CD4-positive, alpha-beta T cell treated with Interferon alpha-2 for 1 hour (primary cell): ENCODE measurements around the gene PHYKPL.

Experiments
- DNase-seq, 2 donors: peaks; one replicate each; pipeline ENCODE4 v3.0.0-alpha.2; 2020 to 2022

PHYKPL gene

DNA sequence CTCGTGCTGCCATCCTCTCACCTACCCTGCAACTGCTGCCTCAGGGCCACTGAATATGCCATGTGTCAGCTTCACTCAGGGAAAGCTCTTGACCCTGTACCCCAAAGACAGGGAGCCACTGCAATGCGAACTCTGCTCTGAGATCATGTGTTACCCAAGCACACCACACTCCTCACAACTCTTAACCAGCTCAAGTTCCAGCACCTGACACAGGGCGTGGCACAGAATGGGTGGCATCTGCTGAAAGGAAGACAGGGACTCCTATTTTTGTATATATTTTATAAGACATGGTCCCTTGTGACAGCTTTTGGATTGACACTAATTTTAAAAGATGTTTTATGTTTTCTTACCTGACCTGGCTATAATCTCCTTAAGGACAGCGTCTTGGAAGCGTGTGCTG, 10.7 kb downstream of the PHYKPL start:
- no peak for DNase-seq

DNA sequence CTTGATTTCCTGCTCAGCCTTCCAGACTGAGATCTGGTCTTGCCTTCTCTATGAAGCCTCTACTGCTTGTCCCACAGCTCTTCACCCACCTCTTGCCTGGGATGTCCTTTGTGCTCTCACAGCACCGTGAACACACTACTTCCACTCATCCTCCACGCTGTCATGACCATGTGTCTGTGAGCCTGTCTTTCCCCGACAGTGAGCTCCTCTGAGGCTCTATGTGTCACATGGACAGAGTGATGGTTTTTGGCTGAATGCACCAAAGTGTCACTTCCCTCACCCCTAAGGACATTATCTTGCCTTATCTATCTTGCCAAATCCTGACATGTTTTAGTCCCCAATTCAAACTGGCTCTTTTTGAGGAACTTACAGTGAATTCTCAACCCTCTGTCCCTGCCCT, 11.3 kb downstream of the PHYKPL start:
- no peak for DNase-seq

DNA sequence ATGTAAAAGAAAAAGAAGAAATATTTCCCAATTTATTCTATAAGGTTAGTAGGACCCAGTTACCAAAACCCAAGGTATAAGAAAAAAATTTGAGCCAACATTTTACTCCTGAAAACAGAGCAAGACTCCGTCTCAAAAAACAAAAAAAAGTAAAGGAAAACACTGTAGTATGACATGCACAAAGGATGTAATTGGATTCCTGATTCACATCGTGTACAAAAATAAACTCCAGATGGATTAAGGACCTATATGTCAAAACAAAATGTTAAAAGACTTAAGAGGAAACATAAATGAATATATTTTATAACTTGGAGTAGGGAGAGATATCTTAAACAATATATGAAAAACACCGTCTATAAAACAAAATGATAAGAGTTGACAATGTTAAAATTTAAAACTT, 13.8 kb downstream of the PHYKPL start:
- no peak for DNase-seq

DNA sequence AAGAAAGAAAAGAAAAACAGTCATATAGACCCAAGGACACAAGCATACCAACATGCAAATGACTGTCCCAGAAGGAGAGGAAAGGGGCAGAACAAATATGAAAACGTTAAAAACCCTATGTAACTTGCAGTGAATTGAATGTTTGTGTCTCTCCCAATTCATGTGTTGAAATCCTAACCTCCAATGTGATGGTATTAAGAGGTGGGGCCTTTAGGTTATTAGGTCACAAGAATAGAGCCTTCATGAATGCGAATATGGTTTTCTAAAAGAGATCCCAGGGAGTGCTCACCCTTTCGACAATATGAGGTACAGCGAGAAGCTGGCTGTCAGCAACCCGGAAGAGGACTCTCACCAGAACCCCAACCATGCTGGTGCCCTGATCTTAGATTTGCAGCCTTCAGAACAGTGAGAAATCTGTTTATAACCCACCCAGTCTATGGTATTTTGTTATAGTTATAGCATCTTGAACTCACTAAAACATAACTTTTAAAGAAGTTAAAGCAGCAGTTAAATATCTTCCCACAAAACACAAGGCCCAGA, 14.3 kb downstream of the PHYKPL start:
- no peak for DNase-seq

DNA sequence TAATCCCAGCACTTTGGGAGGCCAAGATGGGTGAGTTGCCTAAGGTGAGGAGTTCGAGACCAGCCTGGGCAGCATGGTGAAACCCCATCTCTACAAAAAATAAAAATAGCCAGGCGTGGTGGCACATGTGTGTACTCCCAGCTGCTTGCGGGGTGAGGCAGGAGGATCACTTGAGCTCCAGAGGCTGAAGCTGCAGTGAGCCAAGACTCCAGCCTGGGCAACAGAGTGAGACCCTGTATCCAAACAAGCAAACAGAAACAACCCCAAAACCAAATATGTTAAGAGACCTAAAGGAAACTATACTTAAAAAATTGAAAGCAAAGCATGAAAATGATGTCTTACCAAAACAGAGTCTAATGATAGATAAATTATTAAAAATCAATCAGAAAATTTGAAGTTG, 15.8 kb downstream of the PHYKPL start:
- no peak for DNase-seq

DNA sequence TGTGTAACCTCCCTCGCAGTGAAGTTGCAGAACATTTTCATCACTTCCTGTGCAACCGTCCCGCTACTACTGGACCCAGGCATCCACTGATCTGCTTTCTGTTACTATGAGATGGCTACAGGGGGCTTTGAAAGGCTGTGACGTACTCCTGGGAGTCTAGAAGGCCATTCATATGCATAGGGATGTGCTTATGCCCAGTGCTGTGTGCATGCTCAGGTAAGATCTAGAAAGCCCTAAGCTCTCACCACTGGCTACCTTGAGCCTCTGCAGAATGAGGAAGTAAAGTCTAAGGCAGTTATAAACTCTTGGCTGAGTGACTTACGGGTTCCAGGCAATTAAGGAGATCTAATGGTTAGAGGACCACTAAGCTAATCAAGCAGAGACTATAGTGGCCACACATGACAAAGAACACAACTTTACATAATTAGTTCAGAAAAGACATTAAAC, 16.5 kb downstream of the PHYKPL start:
- no peak for DNase-seq

DNA sequence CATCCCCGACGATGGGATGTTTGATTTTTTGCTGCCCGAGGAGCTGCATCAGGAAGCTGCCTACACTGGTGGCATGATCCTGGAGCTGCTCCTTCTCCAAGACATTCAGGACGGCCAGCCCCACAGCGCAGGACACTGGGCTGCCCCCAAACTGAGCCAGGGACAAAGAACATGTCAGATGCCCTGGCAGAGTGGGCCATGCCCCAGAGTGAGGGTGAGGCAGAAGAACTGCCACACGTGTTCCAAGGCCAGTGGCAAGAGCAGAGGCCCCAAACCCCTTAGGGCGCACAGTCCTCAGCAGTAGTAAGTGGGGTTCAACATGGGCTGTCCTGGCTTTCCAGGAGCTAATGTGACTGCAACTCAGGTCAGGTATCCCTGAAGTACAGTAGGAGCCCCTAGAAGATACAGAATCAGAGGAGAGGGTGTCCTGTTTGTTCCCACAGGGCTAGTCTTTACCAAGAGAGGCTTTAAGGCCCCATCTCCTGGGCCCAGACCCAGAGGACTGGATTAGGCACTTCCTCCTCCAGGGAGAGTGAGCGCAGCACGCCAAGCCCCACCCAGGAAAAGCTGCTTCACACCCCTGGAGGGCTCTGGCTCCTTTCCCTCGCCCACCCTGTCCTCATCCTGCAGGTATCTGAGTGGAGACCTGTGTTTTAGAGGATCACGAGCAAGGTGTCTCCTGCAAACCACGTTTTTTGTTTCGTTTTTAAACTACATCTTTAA, 17.2 kb downstream of the PHYKPL start:
- no peak for DNase-seq

DNA sequence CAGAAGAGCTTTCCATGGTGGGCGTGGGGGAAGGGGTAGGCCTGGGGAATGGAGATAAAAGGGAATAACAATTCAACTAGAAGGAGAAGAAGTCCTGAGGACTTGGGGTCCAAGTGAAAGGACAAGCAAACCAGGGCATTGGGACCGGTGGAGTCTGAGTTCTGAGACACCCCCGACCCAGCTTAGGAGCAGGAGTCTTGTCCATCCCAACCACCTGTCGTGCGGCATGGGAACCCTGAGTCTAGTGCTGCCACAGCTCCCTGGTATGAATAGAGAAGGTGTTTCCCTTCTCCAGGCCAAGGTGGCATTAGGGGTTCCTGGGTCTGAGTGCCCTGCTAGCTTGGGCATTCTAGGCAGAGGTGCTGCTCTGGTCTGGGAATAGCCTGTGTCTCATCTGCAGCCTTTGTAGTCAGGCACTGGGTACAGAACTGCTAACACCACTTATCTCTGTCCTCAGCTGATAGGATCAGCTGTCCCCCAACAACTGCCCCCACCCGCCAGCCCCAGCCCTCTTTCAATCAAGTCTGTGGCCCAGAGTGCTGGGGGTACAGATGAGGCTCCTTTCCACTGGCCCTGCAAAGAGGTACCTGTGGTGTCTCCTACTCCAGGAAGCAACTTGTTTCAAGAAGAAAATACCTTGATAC, 18.3 kb downstream of the PHYKPL start:
- DNase-seq, result no peak

DNA sequence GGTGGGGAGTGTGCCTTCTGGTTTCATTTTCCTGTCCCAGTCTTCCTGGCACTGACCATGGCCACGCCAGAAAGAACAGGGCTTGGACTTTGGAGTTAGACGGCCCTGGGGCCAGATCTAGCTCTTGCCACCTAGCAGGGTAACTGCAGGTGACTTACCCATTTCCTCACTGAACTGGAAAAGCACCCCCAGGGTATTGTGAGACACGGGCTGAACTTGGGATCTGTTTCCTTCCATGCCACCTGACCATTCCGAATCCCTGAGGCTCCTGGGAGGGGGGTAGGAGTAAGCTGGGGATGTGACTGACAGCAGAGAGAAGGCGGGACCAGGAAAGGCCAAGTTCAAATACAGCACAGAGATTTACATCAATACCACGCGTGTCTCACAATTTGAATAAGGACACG, 18.9 kb downstream of the PHYKPL start:
- no peak for DNase-seq

DNA sequence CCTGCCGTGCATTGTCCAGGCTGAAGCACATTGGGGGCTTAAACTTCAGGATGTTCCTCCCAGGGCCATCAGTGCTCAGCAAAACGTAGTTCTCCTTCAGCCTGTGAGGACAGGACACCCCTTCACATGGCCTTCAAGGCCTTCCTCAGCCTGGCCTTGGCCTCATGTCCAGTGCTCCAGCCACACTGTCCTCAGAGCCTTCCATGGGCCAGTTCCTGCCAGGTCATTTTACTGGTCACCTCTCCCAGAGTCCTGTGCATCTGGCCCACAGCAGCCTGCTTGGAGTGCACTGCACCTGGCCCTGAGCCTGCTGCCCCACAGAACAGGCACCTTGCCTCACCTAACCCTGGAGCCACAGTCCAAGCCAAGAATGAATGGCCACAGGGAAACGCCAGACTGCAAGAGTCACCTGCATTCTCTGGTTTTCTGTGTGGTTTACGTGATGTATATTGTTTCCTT, 19.6 kb downstream of the PHYKPL start:
- no peak for DNase-seq

DNA sequence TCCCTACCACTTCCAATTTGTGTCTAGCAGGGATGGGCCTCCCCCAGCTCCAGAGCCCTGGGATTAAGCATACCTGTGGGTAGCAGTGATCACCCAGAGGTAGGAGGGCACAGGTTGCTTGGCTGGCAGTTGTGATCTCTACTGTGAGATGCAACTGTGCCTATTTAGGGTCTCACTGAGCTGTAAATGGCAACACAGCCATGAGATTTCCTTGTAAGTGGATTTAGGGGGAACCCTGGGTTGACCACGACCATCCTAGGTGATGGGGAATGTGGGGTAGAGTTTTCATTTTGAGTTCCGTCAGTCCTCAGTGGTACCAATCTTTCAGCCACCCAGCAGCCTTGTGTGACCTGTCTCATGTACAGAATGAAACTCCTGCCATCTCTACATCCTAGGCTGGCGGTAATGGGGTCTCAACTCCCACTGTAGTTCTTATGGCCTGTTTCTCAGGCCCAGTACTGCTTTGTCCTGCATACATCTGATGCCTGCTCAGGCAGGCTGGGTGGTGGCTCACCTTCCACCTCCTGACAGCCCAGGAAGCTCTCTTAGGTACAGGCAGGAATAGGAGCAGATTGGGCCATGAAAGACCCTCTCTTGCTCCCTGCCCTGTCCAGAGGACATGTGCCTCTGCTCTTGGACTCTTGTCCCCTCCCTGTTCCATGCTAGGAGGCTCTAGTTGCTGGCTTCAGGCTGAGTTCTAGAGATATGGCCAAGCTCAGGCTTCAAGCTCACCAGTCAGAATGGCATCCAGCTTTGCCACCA, 20.2 kb downstream of the PHYKPL start:
- no peak for DNase-seq

DNA sequence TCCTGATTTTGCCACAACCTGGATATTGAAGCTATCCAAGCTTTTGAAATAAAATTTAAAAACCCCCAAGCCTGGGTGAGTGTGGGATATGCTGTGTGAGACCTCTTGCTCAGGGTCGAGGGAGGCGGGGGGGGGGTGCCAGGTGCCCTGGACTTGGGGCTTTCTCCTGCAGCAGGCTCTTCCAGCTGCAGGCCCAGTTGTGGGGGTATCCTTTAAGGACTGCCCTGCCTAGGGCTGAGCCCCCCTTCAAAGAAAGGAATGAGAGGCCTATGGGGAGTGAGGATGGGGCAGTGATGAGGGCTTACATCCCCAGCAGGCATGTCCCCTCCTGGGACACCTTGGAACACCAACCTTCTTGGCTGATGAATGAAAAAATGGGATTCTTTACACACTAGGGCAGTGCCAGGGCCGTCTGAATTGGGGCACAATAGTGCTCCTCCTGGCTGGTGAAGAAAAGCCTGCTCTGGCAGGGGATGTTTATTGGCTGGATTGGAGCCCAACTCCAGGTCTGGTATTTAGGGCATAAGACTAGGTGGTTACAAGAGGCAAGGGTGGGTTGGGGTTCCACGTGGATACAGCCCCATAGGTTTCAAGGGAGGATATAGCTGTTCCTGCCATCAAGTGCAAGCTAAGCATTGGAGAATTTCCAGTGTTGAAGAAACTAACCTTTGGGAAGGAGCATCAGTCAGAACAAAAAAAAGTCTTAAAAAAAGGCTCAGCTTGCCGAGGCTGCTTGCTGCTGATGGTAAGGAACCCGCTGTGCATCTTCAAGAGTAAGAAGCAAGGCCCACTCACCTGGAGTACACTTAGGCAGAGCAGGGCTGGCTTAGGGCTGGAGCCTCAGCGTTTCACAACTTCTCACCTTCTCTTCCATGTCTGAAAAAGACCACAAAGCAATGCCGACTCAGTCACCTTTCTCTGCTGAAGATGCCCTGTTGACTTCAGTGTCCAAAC, 21.2 kb downstream of the PHYKPL start:
- no peak for DNase-seq

DNA sequence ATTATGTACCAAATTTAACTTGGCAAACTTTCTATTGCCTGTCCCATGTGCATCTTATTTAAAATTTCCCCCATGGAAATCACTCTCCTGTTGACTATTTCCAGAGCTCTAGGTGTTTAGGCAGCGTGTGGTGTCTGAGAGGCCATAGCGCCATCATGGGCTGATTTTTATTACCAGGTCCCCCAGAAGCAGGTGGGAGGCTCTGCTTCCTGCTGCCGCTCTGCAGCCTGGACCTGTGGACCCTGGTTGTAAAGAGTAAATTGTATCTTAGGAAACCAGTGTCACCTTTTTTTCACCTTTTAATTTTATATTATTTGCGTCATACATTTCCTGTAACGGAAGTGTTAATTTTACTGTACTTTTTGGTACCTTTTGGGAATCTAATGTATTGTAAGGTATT, 21.9 kb downstream of the PHYKPL start:
- no peak for DNase-seq

DNA sequence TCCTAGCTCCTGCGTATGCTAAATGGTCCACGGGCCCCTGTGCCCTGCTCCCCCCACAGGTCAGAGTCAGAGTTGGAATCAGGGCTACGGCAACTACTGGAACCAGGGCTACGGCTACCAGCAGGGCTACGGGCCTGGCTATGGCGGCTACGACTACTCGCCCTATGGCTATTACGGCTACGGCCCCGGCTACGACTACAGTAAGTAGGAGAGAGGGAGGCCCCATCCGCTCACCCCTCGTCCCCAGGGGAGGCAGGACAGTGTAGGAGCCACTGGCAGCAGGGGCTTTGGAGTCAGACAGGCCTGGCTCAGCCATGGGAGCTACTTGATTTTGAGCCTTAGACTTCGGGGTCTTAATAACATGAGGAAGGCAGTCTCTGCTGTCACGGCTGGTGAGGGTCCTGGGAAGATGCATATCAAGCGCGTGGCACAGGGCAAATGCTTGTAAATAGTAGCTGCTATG, 22.5 kb downstream of the PHYKPL start:
- no peak for DNase-seq

DNA sequence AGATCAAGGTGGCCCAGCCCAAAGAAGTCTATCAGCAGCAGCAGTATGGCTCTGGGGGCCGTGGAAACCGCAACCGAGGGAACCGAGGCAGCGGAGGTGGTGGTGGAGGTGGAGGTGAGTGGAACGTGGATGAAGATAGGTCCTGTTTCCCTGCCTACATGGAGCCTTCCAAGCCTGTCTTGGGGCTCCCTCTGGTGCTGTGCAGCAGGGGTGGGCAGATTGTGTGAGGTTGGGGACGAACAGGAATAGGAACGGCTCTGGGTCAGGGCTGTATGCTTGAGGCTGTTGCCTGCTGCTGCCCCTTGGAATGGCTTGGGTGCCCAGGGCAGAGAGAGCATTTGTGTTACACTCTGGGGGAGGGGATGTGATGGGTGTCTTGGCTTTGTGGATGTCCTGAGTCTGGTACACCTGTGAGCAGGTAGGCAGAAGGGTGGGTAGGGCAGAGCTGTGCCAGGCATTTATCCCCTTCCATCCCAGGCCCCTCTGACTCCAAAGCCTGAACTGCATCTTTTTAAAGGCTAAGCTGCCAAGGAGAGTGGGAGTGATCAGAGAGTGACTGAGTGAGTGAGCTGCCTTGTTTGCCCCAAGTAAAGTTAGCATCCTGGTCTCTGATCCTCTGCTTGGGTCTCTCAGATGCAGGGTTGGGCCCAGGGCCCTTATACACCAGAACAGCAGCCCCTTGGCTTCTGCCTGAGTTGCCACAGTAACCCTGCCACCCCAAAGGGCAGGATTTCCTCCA, 23.1 kb downstream of the PHYKPL start:
- no peak for DNase-seq

DNA sequence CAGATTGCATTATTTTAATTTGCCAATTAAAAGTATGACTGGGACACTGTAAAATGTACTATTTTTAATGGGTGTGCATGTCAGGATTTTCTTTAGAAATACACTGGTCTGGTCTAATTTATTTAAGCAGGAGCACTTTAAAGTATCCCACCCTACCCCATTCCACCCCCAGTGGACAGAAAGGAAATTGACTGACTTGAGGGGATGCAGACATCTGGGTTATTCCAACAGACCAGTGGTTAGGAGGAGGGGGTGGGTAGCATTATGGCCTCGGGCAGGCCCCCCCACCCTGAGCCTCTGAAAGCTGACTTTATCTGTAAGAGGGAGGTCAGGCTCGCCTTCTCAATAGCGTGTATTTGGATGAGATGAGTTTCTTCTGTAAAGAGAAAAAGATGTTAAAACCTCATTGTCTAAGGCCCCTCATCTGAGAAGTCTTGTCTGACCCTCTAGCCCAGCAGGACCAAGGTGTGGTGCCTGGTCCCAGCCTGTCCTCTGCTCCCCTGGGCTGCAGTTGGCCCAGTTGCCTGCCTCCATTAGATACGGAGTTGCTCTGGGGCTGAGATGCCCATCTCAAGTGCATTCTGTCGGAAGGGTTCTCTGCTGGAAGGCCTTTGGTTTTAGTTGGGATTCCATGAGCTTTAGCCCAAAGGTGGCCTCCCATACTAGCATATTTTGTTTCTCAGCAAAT, 23.9 kb downstream of the PHYKPL start:
- no peak for DNase-seq

DNA sequence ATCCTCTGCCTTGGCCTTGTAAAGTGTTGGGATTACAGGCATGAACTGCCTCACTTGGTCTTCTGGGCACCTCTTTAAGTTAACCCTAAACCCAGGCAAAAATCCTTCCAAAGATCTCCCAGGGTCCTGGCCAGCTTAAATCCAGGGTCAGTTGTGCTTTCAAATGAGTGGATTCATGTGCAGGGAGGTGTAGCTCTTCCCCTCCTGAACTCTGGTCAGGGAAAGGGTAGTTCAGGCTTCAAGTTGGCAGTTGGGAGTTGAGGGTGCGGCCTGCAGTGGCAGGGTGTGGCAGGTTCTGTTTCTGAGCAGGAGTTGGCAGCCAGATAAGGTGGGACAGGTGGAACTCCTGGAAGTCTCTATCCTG, 24.7 kb downstream of the PHYKPL start:
- DNase-seq, result no peak

DNA sequence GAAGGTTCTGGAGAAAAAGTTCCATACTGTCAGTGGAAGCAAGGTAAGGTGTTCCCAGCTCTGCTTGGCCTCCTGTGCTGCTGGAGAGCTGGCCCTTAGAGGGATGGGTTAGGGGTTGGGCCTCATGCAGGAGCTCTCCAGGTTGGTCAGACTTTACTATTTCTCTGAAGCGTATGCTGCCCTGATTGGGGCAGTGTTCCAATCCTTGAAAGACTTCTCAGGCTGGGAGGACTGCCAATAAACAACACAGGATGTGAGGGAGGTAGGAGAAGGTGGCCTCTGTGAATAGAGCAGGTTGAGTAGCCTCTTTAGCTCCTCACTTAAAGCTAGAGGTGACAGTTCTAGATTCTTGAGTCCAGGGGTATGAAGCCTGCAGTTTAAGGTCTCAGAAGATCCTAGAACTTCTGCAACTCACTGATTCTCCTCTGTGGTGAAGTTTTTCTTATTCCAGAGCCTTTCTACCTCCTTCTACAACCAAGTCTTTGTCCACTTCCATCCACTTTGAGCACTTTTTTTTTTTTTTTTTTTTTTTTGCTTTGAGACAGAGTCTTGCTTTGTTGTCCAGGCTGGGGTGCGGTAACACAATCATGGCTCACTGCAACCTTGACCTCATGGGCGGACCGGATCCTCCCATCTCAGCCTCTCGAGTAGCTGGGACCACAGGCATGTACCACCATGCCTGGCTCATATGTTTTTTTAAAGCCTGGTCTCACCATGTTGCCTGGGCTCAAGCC, 25.3 kb downstream of the PHYKPL start:
- no peak for DNase-seq

DNA sequence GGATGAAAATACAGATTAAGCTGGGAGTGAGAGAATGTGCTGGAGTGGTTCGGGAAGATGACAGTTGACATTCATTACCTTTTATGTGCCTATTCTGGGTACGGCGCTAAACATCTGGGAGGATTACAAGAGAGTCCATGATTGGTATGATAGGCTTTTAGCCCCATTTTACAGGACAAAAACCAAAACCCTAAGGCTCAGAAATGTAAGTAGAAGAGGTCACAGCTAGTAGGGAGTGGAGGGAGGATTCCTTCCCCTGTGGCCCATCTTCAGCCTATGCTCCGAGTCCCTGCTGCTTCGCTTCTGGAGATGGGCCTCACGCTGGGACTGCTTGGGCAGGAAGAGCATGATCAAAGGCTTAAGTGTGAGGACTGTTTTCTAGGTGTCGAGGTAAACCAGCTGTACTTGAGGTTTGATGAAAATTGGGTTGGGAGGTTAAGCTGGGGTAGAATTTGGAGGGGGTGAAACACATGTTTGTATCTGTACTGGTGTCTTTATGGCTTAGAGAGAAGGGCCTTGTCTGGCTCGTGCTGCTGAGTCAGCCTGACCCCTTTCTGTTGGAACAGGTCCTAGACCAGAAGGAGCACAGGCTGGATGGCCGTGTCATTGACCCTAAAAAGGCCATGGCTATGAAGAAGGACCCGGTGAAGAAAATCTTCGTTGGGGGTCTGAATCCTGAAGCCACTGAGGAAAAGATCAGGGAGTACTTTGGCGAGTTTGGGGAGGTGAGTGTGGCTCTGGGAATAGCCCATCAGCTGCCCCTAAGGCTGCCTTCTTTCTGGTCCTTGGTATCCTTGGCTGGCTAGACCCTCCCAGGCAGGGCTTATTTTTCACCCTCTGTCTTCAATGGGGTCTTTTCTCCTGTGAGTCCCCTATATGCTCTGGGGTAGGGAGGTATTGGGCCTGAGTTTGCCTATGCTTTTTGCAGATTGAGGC, 26.2 kb downstream of the PHYKPL start:
- DNase-seq, result peak in 1 of 2 donors; percentile 38
